Body of pancreas (tissue), 4 donors: ENCODE results near the gene FHAD1. TPM values are rescaled to one million over a fixed set of nuclear protein-coding genes. Genes with fewer than 3 reads are reported as not detected.

Source experiments
- ATAC-seq: fragments of 150-250 bp; one replicate; pipeline ENCODE4 v1.9.1; 2016
- DNase-seq, 4 donors: peaks; one replicate each; pipeline ENCODE4 v3.0.0-alpha.2; 2019
- H3K27ac ChIP-seq, 4 donors: fragments of 200-600 bp; sonication (generic); 1 replicate in 3 of 4; 2 replicates in 1 of 4; pipeline versions ENCODE4 v1.5.1 to v1.6.1; 2016 to 2019; ENCODE audit warnings: mild to moderate bottlenecking in 1 of 4, mixed read lengths in 1 of 4, moderate library complexity in 1 of 4
- H3K27me3 ChIP-seq, 2 donors: fragments of 200-600 bp; sonication (generic); one replicate each; pipeline ENCODE4 v1.6.0; 2016; ENCODE audit warnings: mild to moderate bottlenecking in 1 of 2
- H3K36me3 ChIP-seq, 2 donors: fragments of 200-600 bp; sonication (generic); replicated peaks in 1 of 2; 2 replicates each; pipeline ENCODE4 v1.5.1; 2016; ENCODE audit warnings: low read depth in 2 of 2; ENCODE audit not compliant: insufficient read depth in 1 of 2
- H3K4me1 ChIP-seq: fragments of 200-600 bp; sonication (generic); one replicate; pipeline ENCODE4 v1.6.0; 2016
- H3K4me3 ChIP-seq, 2 donors: fragments of 200-600 bp; sonication (generic); 1 replicate in 1 of 2; 2 replicates in 1 of 2; pipeline ENCODE4 v1.5.1; 2016 to 2019
- H3K9me3 ChIP-seq, 3 donors: fragments of 200-600 bp; sonication (generic); 1 replicate in 2 of 3; 2 replicates in 1 of 3; pipeline ENCODE4 v1.5.1; 2016
- CTCF ChIP-seq, 7 experiments: fragments of 450-650 bp in 4 of 7; fragments of 200-600 bp in 3 of 7; sonication (generic) in 3 of 7; IDR thresholded peaks; one replicate each; pipeline ENCODE4 v1.5.1; 2016 to 2019; ENCODE audit warnings: antibody characterized with exemption in 7 of 7
- POLR2A ChIP-seq, 3 donors: fragments of 450-650 bp; IDR thresholded peaks; one replicate each; pipeline ENCODE4 v1.6.1; 2016; ENCODE audit warnings: antibody characterized with exemption in 3 of 3, mild to moderate bottlenecking in 2 of 3
- WGBS, 2 donors: methylation state at CpG; one replicate each; pipeline ENCODE4 v1.1.5; 2017; 5-methylcytosine and 5-hydroxymethylcytosine counted together
- intact Hi-C: fragments of 100-400 bp; cut with DNase I; formaldehyde crosslinking; loops from one replicate; pipeline ENCODE4 v1.15.1; 2023
- total RNA-seq, 2 donors: library from RNA; depleted of rRNA; stranded (reverse); fragments of >200 nt; gene quantifications; one replicate each; pipeline ENCODE4 v1.1.0, GENCODE V29; 2016

The FHAD1 gene
- total RNA-seq, 2 donors from 2014 or later: 2.9 to 4.9 TPM

GRCh38 chr1:15441247-15441646 is 194.2 kb downstream of the FHAD1 start:
- H3K27ac ChIP-seq: peak overlapping the region in 3 of 4 donors; percentile 86 to 96 (median 90)
- TF ChIP-seq CTCF (IDR thresholded peaks at IDR 0.05) (no peak), POLR2A (IDR thresholded peaks at IDR 0.05) (peak in 2 of 3 donors; percentile 23 to 30)
- DNase-seq: peak in 3 of 4 donors; percentile 48 to 62 (median 62)
- peaks cover 50% of the 10 kb centered on the region for H3K4me1 ChIP-seq
- 33 to 49% methylated on average over 6 of the region's 6 CpGs for WGBS, 2 donors
- H3K27me3 ChIP-seq: no peaks in the 10 kb centered on the region
- ATAC-seq: no peak
- intact Hi-C loops: no loop called here
- H3K36me3 ChIP-seq: peaks cover 0 to 2% of the 10 kb centered on the region in 2 donors
- no peaks in the 10 kb centered on the region for H3K9me3 ChIP-seq
- peak overlapping the region in 1 of 2 donors; percentile 37 for H3K4me3 ChIP-seq

GRCh38 chr1:15442119-15442518 is 195.1 kb downstream of the FHAD1 start:
- DNase-seq (no peak), ATAC-seq (no peak)
- H3K4me1 ChIP-seq: peaks cover 46% of the 10 kb centered on the region
- H3K4me3 ChIP-seq: no peak overlapping the region
- TF ChIP-seq POLR2A (IDR thresholded peaks at IDR 0.05) (peak in 2 of 3 donors; percentile 58 to 60), CTCF (IDR thresholded peaks at IDR 0.05) (no peak)
- H3K27me3 ChIP-seq: no peaks in the 10 kb centered on the region
- H3K9me3 ChIP-seq: no peaks in the 10 kb centered on the region
- peaks cover 0 to 7% of the 10 kb centered on the region in 2 donors for H3K36me3 ChIP-seq
- intact Hi-C loops: no loop called here
- 33 to 46% methylated on average over 6 to 8 of the region's 8 CpGs for WGBS, 2 donors
- H3K27ac ChIP-seq: peak overlapping the region; percentile 47 to 90 (median 72)

- Histone ChIP-seq H3K4me1 (peaks cover 40% of the 10 kb centered on the region), H3K9me3 (no peaks in the 10 kb centered on the region), H3K27ac (peak overlapping the region; percentile 47 to 90 (median 72)), H3K27me3 (no peaks in the 10 kb centered on the region), H3K36me3 (peaks cover 0 to 7% of the 10 kb centered on the region in 2 donors), H3K4me3 (no peak overlapping the region)
- no peak for TF ChIP-seq CTCF (IDR thresholded peaks at IDR 0.05)
- no peak for TF ChIP-seq POLR2A (IDR thresholded peaks at IDR 0.05)
- no peak for DNase-seq
- WGBS, 2 donors: 43 to 48% methylated on average over 5 of the region's 5 CpGs
- intact Hi-C loops: no loop called here
- no peak for ATAC-seq
Measured at GRCh38 chr1:15442759-15443158, 195.7 kb downstream of the FHAD1 start.

DNA sequence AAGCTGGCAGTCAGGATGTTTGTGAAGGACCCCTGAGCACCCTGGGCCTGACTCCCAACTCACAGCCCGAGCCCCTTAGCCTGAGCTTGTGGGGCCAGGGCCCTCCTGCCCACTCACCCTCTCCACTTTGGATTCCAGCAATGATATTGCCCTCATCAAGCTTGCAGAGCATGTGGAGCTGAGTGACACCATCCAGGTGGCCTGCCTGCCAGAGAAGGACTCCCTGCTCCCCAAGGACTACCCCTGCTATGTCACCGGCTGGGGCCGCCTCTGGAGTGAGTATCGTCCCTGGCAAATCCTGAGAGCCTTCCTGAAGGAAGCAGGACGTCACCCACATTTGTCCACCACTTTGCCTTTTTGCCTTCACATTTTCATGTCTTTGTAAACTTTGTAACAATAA is 196.3 kb downstream of the FHAD1 start:
- Histone ChIP-seq H3K27ac (peak overlapping the region; percentile 47 to 90 (median 72)), H3K9me3 (no peaks in the 10 kb centered on the region), H3K4me1 (peaks cover 34% of the 10 kb centered on the region), H3K4me3 (no peak overlapping the region), H3K36me3 (peaks cover 0 to 7% of the 10 kb centered on the region in 2 donors), H3K27me3 (no peaks in the 10 kb centered on the region)
- ATAC-seq: no peak
- 48 to 61% methylated on average over 5 of the region's 5 CpGs for WGBS, 2 donors
- intact Hi-C loops: no loop called here
- TF ChIP-seq POLR2A (IDR thresholded peaks at IDR 0.05) (no peak), CTCF (IDR thresholded peaks at IDR 0.05) (no peak)
- DNase-seq: peak in 1 of 4 donors; percentile 52
